Hepatocyte (in vitro differentiated cells): Measurements from ENCODE around the gene MX2.

Experiments used
- EZH2 ChIP-seq: fragments of 200-600 bp; sonication (generic); IDR thresholded peaks from 2 replicates; pipeline ENCODE4 v1.6.1; 2016; ENCODE audit warnings: antibody characterized with exemption, mild to moderate bottlenecking, borderline replicate concordance
- EZH2phosphoT487 ChIP-seq: fragments of 200-600 bp; sonication (generic); IDR thresholded peaks from one replicate; pipeline ENCODE4 v1.6.1; 2018; ENCODE audit warnings: antibody characterized with exemption, mild to moderate bottlenecking, low read depth, moderate library complexity; ENCODE audit not compliant: unreplicated experiment, severe bottlenecking
- TF ChIP-seq, protein P1 (sequence below): fragments of 200-600 bp; sonication (generic); IDR thresholded peaks from 2 replicates; pipeline ENCODE4 v1.5.1; 2016; ENCODE audit warnings: antibody characterized with exemption, mild to moderate bottlenecking; ENCODE audit not compliant: poor library complexity

DNA sequence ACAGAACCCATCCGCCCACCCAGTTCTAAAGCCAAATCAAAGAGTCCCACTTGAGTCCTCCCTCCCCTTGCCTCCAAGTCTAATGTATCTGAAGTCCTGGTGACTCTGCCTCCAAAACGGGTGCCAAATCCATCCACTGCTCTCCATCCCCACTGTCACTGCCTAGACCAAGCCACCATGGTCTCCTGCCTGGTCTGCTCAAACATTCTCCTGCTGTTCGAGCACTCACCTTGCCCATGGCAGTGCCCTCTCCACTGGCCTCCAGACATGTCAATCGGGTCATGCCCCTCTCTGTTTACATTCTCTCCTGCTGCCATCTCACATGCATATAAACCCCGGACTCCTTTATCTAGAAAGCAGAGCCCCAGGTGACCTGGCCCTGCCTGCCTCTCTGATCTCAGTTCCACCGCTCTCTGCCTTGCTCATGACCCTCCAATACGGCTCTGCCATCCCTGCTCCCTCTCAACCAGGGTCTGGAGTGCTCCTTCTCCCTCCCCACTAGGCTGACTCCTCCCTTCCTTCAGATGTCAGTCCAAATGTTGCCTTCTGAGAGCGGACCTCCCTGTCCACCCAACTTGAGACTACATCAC is 32.1 kb downstream of the MX2 start:
- TF ChIP-seq, protein P1, sequence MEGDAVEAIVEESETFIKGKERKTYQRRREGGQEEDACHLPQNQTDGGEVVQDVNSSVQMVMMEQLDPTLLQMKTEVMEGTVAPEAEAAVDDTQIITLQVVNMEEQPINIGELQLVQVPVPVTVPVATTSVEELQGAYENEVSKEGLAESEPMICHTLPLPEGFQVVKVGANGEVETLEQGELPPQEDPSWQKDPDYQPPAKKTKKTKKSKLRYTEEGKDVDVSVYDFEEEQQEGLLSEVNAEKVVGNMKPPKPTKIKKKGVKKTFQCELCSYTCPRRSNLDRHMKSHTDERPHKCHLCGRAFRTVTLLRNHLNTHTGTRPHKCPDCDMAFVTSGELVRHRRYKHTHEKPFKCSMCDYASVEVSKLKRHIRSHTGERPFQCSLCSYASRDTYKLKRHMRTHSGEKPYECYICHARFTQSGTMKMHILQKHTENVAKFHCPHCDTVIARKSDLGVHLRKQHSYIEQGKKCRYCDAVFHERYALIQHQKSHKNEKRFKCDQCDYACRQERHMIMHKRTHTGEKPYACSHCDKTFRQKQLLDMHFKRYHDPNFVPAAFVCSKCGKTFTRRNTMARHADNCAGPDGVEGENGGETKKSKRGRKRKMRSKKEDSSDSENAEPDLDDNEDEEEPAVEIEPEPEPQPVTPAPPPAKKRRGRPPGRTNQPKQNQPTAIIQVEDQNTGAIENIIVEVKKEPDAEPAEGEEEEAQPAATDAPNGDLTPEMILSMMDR = no peak
- TF ChIP-seq EZH2phosphoT487 (no peak), EZH2 (no peak)
